Measurements from ENCODE around the gene PCDHGA1.
A peak's percentile ranks its signal among the peaks of the same experiment; 100 is the strongest.

PCDHGA1 gene

GRCh38 chr5:141384471-141385267, 54.4 kb downstream of the PCDHGA1 start:
- DNase-seq (ENCODE audit: low read depth): no peak

GRCh38 chr5:141387557-141388311, 57.4 kb downstream of the PCDHGA1 start, which contains the start of gene PCDHGB4:
Gene PCDHGB4, plus strand, starts transcription at chr5:141387698. Its CDS starts 187 bp downstream, at chr5:141387885.
- TF ChIP-seq, protein P1, sequence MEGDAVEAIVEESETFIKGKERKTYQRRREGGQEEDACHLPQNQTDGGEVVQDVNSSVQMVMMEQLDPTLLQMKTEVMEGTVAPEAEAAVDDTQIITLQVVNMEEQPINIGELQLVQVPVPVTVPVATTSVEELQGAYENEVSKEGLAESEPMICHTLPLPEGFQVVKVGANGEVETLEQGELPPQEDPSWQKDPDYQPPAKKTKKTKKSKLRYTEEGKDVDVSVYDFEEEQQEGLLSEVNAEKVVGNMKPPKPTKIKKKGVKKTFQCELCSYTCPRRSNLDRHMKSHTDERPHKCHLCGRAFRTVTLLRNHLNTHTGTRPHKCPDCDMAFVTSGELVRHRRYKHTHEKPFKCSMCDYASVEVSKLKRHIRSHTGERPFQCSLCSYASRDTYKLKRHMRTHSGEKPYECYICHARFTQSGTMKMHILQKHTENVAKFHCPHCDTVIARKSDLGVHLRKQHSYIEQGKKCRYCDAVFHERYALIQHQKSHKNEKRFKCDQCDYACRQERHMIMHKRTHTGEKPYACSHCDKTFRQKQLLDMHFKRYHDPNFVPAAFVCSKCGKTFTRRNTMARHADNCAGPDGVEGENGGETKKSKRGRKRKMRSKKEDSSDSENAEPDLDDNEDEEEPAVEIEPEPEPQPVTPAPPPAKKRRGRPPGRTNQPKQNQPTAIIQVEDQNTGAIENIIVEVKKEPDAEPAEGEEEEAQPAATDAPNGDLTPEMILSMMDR (IDR thresholded peaks at IDR 0.05; ENCODE audit: insufficient read depth, low read depth, low read length, missing control alignments): peak; percentile 55
- peak within 1 kb of the TSS; percentile 48 for H3K4me3 ChIP-seq (ENCODE audit: low read depth, low read length)
- peak; percentile 65 for DNase-seq (ENCODE audit: low read depth)

More at GRCh38 chr5:141384471-141385267, 54.4 kb downstream of the PCDHGA1 start:
- TF ChIP-seq, protein P1 (IDR thresholded peaks at IDR 0.05; ENCODE audit: insufficient read depth, low read depth, low read length, missing control alignments): no peak
- H3K4me3 ChIP-seq (ENCODE audit: low read depth, low read length): no peak overlapping the region

- TF ChIP-seq, protein P1 (IDR thresholded peaks at IDR 0.05; ENCODE audit: insufficient read depth, low read depth, low read length, missing control alignments): no peak
- H3K4me3 ChIP-seq (ENCODE audit: low read depth, low read length): no peak overlapping the region
- DNase-seq (ENCODE audit: low read depth): no peak
Observed at GRCh38 chr5:141388661-141389060, 58.3 kb downstream of the PCDHGA1 start.

DNA sequence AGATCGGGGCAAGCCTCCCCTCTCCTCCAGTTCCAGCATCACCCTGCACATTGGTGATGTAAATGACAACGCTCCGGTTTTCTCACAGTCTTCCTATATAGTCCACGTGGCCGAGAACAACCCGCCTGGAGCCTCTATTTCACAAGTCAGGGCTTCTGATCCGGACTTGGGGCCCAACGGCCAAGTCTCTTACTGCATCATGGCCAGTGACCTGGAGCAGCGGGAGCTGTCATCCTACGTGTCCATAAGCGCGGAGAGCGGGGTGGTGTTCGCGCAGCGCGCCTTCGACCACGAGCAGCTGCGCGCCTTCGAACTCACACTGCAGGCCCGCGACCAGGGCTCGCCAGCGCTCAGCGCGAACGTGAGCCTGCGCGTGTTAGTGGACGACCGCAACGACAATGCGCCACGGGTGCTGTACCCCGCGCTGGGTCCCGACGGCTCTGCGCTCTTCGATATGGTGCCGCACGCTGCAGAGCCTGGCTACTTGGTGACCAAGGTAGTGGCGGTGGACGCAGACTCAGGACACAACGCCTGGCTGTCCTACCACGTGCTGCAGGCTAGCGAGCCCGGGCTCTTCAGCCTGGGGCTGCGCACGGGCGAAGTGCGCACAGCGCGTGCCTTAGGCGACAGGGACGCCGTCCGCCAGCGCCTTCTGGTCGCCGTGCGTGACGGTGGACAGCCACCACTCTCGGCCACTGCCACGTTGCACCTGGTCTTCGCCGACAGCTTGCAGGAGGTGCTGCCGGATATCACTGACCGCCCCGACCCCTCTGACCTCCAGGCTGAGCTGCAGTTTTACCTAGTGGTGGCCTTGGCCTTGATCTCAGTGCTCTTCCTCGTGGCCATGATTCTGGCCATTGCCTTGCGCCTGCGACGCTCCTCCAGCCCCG, 59.1 kb downstream of the PCDHGA1 start:
- TF ChIP-seq, protein P1 (IDR thresholded peaks at IDR 0.05; ENCODE audit: insufficient read depth, low read depth, low read length, missing control alignments): no peak
- no peak overlapping the region for H3K4me3 ChIP-seq (ENCODE audit: low read depth, low read length)

GRCh38 chr5:141392429-141393198, 62.3 kb downstream of the PCDHGA1 start, which contains the start of gene PCDHGA8:
Gene PCDHGA8, plus strand, starts transcription at chr5:141392633. Its CDS starts 181 bp downstream, at chr5:141392814.
- TF ChIP-seq, protein P1 (IDR thresholded peaks at IDR 0.05; ENCODE audit: insufficient read depth, low read depth, low read length, missing control alignments): no peak
- H3K4me3 ChIP-seq (ENCODE audit: low read depth, low read length): no peak within 1 kb of the TSS
- no peak for DNase-seq (ENCODE audit: low read depth)

More for the DNA sequence above, 59.1 kb downstream of the PCDHGA1 start:
- no peak for DNase-seq (ENCODE audit: low read depth)
